ENCODE measurements around the gene RGS11.

Gene RGS11

DNA sequence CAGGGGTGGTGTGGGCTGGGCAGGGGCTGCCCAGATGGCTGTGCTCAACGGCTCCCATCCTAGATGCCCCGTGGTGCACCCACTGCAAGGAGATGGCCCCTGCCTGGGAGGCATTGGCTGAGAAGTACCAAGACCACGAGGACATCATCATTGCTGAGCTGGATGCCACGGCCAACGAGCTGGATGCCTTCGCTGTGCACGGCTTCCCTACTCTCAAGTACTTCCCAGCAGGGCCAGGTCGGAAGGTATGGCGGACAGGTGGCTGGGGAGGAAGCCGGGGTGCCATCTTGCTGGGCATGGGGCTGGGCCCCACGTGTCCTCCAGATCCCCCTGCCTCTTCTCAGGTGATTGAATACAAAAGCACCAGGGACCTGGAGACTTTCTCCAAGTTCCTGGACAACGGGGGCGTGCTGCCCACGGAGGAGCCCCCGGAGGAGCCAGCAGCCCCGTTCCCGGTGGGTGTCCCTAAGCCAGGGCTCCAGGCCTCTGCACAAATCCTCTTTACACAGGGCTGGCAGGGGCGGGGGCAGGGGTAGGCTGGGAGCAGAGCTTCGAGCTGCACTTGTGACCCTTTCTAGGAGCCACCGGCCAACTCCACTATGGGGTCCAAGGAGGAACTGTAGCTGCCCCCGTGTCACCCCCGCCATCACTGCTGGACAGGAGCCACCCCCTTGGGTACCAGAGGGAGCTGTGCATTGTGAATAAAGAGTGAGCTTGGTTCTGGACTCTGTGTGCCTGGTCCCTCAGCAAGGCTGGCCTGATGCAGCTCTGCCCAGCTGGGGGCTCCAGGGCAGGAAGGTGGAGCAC, 10.9 kb upstream of the RGS11 start (continued):
- TF ChIP-seq ISL1 (CRISPR knock-in tag; IDR thresholded peaks at IDR 0.05) (no peak), OSR1 (CRISPR knock-in tag; IDR thresholded peaks at IDR 0.05) (no peak), ZNF70 (CRISPR knock-in tag; IDR thresholded peaks at IDR 0.05) (no peak), ZNF565 (CRISPR knock-in tag; conservative IDR thresholded peaks at IDR 0.05; ENCODE audit: low read depth) (no peak), CSDC2 (CRISPR knock-in tag; IDR thresholded peaks at IDR 0.05) (no peak), ESRRG (CRISPR knock-in tag; IDR thresholded peaks at IDR 0.05) (no peak), ZC3H10 (CRISPR knock-in tag; IDR thresholded peaks at IDR 0.05) (no peak)
- TF ChIP-seq, protein P1, sequence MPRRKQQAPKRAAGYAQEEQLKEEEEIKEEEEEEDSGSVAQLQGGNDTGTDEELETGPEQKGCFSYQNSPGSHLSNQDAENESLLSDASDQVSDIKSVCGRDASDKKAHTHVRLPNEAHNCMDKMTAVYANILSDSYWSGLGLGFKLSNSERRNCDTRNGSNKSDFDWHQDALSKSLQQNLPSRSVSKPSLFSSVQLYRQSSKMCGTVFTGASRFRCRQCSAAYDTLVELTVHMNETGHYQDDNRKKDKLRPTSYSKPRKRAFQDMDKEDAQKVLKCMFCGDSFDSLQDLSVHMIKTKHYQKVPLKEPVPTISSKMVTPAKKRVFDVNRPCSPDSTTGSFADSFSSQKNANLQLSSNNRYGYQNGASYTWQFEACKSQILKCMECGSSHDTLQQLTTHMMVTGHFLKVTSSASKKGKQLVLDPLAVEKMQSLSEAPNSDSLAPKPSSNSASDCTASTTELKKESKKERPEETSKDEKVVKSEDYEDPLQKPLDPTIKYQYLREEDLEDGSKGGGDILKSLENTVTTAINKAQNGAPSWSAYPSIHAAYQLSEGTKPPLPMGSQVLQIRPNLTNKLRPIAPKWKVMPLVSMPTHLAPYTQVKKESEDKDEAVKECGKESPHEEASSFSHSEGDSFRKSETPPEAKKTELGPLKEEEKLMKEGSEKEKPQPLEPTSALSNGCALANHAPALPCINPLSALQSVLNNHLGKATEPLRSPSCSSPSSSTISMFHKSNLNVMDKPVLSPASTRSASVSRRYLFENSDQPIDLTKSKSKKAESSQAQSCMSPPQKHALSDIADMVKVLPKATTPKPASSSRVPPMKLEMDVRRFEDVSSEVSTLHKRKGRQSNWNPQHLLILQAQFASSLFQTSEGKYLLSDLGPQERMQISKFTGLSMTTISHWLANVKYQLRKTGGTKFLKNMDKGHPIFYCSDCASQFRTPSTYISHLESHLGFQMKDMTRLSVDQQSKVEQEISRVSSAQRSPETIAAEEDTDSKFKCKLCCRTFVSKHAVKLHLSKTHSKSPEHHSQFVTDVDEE (CRISPR knock-in tag; IDR thresholded peaks at IDR 0.05) = no peak

- no peak for ATAC-seq
- TF ChIP-seq, protein P2, sequence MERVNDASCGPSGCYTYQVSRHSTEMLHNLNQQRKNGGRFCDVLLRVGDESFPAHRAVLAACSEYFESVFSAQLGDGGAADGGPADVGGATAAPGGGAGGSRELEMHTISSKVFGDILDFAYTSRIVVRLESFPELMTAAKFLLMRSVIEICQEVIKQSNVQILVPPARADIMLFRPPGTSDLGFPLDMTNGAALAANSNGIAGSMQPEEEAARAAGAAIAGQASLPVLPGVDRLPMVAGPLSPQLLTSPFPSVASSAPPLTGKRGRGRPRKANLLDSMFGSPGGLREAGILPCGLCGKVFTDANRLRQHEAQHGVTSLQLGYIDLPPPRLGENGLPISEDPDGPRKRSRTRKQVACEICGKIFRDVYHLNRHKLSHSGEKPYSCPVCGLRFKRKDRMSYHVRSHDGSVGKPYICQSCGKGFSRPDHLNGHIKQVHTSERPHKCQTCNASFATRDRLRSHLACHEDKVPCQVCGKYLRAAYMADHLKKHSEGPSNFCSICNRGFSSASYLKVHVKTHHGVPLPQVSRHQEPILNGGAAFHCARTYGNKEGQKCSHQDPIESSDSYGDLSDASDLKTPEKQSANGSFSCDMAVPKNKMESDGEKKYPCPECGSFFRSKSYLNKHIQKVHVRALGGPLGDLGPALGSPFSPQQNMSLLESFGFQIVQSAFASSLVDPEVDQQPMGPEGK (CRISPR knock-in tag; IDR thresholded peaks at IDR 0.05; ENCODE audit: borderline replicate concordance) = no peak
- TF ChIP-seq ISL1 (CRISPR knock-in tag; IDR thresholded peaks at IDR 0.05) (no peak), GLIS3 (CRISPR knock-in tag; IDR thresholded peaks at IDR 0.05) (no peak), ZFP3 (CRISPR knock-in tag; IDR thresholded peaks at IDR 0.05) (no peak), ZNF8 (CRISPR knock-in tag; IDR thresholded peaks at IDR 0.05) (no peak), ARNTL (CRISPR knock-in tag; IDR thresholded peaks at IDR 0.05; ENCODE audit: borderline replicate concordance, low read depth) (no peak), TOX (CRISPR knock-in tag; IDR thresholded peaks at IDR 0.05; ENCODE audit: borderline replicate concordance) (no peak), RARB (CRISPR knock-in tag; IDR thresholded peaks at IDR 0.05) (no peak), ZNF70 (CRISPR knock-in tag; IDR thresholded peaks at IDR 0.05) (no peak), BACH2 (CRISPR knock-in tag; IDR thresholded peaks at IDR 0.05; ENCODE audit: borderline replicate concordance) (no peak), SNAI2 (CRISPR knock-in tag; IDR thresholded peaks at IDR 0.05) (no peak), CSRNP3 (CRISPR knock-in tag; IDR thresholded peaks at IDR 0.05) (no peak), ZC3H10 (CRISPR knock-in tag; IDR thresholded peaks at IDR 0.05) (no peak), CSDC2 (CRISPR knock-in tag; IDR thresholded peaks at IDR 0.05) (no peak), TCF4 (CRISPR knock-in tag; IDR thresholded peaks at IDR 0.05; ENCODE audit: borderline replicate concordance) (no peak), ZFP30 (CRISPR knock-in tag; IDR thresholded peaks at IDR 0.05) (no peak), ESRRG (CRISPR knock-in tag; IDR thresholded peaks at IDR 0.05) (no peak), ZNF565 (CRISPR knock-in tag; conservative IDR thresholded peaks at IDR 0.05; ENCODE audit: low read depth) (no peak)
- TF ChIP-seq, protein P3, sequence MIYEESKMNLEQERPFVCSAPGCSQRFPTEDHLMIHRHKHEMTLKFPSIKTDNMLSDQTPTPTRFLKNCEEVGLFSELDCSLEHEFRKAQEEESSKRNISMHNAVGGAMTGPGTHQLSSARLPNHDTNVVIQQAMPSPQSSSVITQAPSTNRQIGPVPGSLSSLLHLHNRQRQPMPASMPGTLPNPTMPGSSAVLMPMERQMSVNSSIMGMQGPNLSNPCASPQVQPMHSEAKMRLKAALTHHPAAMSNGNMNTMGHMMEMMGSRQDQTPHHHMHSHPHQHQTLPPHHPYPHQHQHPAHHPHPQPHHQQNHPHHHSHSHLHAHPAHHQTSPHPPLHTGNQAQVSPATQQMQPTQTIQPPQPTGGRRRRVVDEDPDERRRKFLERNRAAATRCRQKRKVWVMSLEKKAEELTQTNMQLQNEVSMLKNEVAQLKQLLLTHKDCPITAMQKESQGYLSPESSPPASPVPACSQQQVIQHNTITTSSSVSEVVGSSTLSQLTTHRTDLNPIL (CRISPR knock-in tag; IDR thresholded peaks at IDR 0.05; ENCODE audit: low read depth) = no peak
- TF ChIP-seq, protein P1 (CRISPR knock-in tag; IDR thresholded peaks at IDR 0.05) = no peak
Observed at GRCh38 chr16:285146-286055, 9.7 kb upstream of the RGS11 start.
